C4-2B (cell line): Measurements from ENCODE around the gene TMEM145.
A peak's percentile ranks its signal among the peaks of the same experiment; 100 is the strongest.

ENCODE experiments used
- H3K27ac ChIP-seq: fragments of 450-650 bp; 2 replicates; pipeline ENCODE4 v1.5.1; 2017
- CTCF ChIP-seq: fragments of 450-650 bp; conservative IDR thresholded peaks from 2 replicates; pipeline ENCODE4 v1.5.1; 2017; ENCODE audit warnings: mild to moderate bottlenecking
- ZFX ChIP-seq: fragments of 450-650 bp; IDR thresholded peaks from 2 replicates; pipeline ENCODE4 v1.6.1; 2017

The TMEM145 gene

DNA sequence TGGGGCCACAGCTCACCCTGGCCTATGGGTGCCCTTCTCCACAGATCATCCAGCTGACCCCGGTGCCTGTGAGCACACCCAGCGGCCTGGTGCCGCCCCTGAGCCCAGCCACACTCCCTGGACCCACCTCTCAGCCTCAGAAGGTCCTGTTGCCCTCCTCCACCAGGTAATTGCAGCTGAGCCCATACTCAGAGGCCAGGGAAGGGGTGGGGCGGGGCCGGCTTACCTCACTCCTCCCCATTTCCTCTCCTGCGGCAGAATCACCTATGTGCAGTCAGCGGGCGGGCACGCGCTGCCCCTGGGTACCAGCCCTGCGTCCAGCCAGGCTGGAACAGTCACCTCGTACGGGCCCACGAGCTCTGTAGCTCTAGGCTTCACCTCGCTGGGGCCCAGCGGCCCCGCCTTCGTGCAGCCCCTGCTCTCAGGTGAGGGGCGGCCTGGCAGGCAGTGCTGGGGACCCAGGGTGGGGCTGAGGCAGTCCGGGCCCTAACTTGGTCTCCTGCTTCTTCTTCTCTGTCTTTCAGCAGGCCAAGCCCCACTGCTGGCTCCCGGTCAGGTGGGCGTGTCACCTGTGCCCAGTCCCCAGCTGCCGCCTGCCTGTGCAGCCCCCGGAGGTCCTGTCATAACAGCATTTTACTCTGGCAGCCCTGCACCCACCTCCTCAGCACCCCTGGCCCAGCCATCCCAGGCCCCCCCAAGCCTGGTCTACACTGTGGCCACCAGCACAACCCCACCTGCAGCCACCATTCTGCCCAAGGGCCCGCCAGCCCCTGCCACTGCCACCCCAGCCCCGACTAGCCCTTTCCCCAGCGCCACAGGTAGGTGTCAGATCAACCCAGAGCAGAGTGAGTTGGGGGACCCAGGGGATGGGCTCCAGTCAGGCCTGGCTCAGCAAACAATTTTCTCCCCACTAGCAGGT is 20.8 kb upstream of the TMEM145 start:
- TF ChIP-seq ZFX, result no peak
- TF ChIP-seq CTCF, result no peak
- no peak overlapping the region for H3K27ac ChIP-seq

- TF ChIP-seq ZFX (no peak), CTCF (no peak)
Observed at GRCh38 chr19:42292963-42293362, 20.1 kb upstream of the TMEM145 start.

DNA sequence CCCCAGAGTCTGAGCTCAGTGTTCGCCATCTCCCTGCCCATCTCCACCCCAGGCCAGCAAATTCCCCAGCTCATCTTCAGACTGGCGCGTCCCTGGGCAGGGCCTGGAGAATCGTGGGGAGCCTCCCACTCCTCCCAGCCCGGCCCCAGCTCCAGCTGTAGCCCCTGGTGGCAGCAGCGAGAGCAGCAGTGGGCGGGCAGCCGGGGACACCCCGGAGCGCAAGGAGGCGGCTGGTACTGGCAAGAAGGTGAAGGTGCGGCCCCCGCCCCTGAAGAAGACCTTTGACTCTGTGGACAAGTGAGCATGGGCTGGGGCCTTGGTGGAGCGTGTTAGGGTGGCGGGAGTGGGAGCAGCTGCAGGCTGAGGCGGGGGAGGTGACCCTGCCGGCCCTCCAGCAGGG is 19.6 kb upstream of the TMEM145 start:
- TF ChIP-seq CTCF (no peak), ZFX (no peak)
- H3K27ac ChIP-seq, result no peak overlapping the region

More at GRCh38 chr19:42292963-42293362, 20.1 kb upstream of the TMEM145 start:
- H3K27ac ChIP-seq, result no peak overlapping the region

GRCh38 chr19:42293948-42294347 is 19.2 kb upstream of the TMEM145 start:
- H3K27ac ChIP-seq, result no peak overlapping the region
- TF ChIP-seq ZFX (no peak), CTCF (no peak)

DNA sequence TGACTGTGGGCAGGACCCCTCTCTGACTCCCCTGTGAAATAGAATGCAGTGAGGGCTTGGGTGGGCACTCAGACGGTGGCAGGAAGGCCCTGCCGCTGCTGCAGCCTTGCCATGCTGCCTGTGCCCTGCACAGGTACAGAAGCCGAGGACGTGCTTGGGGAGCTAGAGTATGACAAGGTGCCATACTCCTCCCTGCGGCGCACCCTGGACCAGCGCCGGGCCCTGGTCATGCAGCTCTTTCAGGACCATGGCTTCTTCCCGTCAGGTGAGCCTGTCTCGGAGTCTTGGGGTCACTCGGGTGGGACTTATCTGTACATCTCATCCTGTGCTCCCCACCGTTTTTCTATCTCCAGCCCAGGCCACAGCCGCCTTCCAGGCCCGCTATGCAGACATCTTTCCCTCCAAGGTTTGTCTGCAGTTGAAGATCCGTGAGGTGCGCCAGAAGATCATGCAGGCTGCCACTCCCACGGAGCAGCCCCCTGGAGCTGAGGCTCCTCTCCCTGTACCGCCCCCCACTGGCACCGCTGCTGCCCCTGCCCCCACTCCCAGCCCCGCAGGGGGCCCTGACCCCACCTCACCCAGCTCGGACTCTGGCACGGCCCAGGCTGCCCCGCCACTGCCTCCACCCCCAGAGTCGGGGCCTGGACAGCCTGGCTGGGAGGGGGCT is 18.5 kb upstream of the TMEM145 start:
- TF ChIP-seq CTCF, result no peak
- TF ChIP-seq ZFX, result no peak
- H3K27ac ChIP-seq, result no peak overlapping the region

GRCh38 chr19:42295342-42295741 is 17.8 kb upstream of the TMEM145 start:
- no peak overlapping the region for H3K27ac ChIP-seq
- TF ChIP-seq CTCF, result no peak
- TF ChIP-seq ZFX, result no peak

DNA sequence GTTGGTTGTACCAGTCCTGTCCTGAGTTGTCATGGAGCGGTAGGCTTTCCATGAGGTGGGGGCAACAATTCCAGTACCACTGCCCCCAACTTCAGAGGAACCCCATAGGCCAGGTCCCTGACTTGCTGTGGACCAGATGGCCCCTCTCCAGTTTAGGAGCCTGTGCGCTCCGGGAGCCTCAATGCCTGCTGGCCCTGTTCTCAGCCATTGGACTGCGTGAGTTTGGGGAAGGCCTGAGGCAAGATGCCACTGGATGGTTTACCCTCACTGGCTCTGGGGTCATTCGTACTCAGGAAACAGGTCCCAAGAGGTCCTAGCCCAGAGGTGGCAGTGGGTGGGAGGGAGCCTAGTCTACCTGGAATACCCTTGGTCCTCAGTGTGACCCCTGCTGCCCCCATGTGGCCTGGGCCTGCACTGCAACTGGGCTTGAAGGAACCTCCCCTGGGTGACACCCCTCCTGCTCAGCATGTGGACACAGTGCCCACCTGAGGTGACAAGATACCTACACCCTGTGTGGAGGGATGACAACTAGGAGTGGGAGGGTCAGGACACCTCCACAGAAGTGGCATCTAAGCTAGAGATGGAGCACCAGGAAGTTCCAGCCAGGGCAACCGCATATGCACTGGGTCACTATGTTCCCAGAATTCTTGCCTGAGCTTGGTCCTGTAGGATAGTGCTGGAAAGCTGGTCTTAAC is 17.1 kb upstream of the TMEM145 start:
- no peak overlapping the region for H3K27ac ChIP-seq
- peak; percentile 83 for TF ChIP-seq CTCF
- TF ChIP-seq ZFX, result no peak
